Breast epithelium (tissue), 3 donors: ENCODE data around the gene ARSD.

Experiments
- CTCF ChIP-seq, 3 donors: fragments of 450-650 bp; IDR thresholded peaks; one replicate each; pipeline ENCODE4 v1.5.1; 2016 to 2017; ENCODE audit warnings: antibody characterized with exemption in 3 of 3, mild to moderate bottlenecking in 3 of 3, moderate library complexity in 3 of 3
- POLR2A ChIP-seq: fragments of 450-650 bp; IDR thresholded peaks from one replicate; pipeline ENCODE4 v1.6.1; 2016; ENCODE audit warnings: antibody characterized with exemption, mild to moderate bottlenecking, moderate library complexity
- POLR2AphosphoS5 ChIP-seq, 3 donors: sonication (generic); formaldehyde crosslinking; IDR thresholded peaks; one replicate each; pipeline ENCODE4 v1.6.1; 2017; ENCODE audit warnings: antibody characterized with exemption in 3 of 3

GRCh38 chrX:2875798-2876399 lies 53.2 kb downstream of the ARSD start:
- TF ChIP-seq CTCF (IDR thresholded peaks at IDR 0.05): no peak
- no peak for TF ChIP-seq POLR2AphosphoS5 (IDR thresholded peaks at IDR 0.05)
- no peak for TF ChIP-seq POLR2A
